HCT116 (cell line): ENCODE measurements around the gene PEX12. TPM values are rescaled to one million over a fixed set of nuclear protein-coding genes. Genes with fewer than 3 reads are reported as not detected.

Experiments used
- ATAC-seq: fragments of 200-7000 bp; cut with Tn5 transposase; 2 replicates; pipeline ENCODE4 v1.9.1; 2020; ENCODE audit warnings: mild to moderate bottlenecking, moderate library complexity
- BruUV-seq: library from RNA; stranded (reverse); fragments of 400-500 nt; replicated peaks from 2 replicates; lab custom pipeline; 2021; lab: Mats Ljungman, UMichigan
- CTCF ChIA-PET: fragments of 300-600 bp; sonication (Branson Sonifier 250); formaldehyde crosslinking; loops from one replicate; lab custom pipeline; 2021; ENCODE audit warnings: antibody characterized with exemption; lab: Charles Lee
- POLR2A ChIA-PET: fragments of 300-600, 350-600 bp; sonication (Branson Sonifier 250); formaldehyde crosslinking; loops from one replicate; lab custom pipeline; 2021; ENCODE audit warnings: antibody characterized with exemption; lab: Charles Lee
- RAD21 ChIA-PET, 2 experiments: fragments of 300-600 bp; sonication (Branson Sonifier 250); formaldehyde crosslinking; loops; one replicate each; lab custom pipeline; 2023; ENCODE audit warnings: low total read pairs in 2 of 2; ENCODE audit not compliant: uncharacterized antibody in 2 of 2, unreplicated experiment in 2 of 2, low non-redundant PET in 1 of 2; lab: Charles Lee
- DNase-seq: peaks from one replicate; pipeline ENCODE4 v3.0.0-alpha.2; 2010; ENCODE audit warnings: low read depth, low spot score
- H2AFZ ChIP-seq: fragments of 200-600 bp; shearing (Covaris generic), sonication (generic); 2 replicates; pipeline ENCODE4 v1.6.1; 2017; ENCODE audit warnings: low read depth, mixed run types, mixed read lengths, antibody characterized with exemption, low read length; ENCODE audit not compliant: poor library complexity, severe bottlenecking
- H3K27ac ChIP-seq: 2 replicates; pipeline ENCODE4 v1.5.1; 2012; ENCODE audit warnings: low read depth, low read length
- H3K27me3 ChIP-seq: fragments of 200-600 bp; sonication (generic); 2 replicates; pipeline ENCODE4 v1.6.1; 2016; ENCODE audit warnings: mixed run types, low read length, mixed read lengths; ENCODE audit not compliant: insufficient read depth
- H3K36me3 ChIP-seq, 2 experiments: fragments of 200-500 bp in 1 of 2; fragments of 200-600 bp in 1 of 2; sonication (Bioruptor generic) in 1 of 2; sonication (generic) in 1 of 2; 2 replicates each; pipeline versions ENCODE4 v1.5.1 to v1.6.1; 2014 to 2016; ENCODE audit warnings: low read length in 2 of 2, inconsistent platforms in 1 of 2, mixed read lengths in 1 of 2, mixed run types in 1 of 2; ENCODE audit not compliant: insufficient read depth in 2 of 2, control insufficient read depth in 1 of 2
- H3K4me1 ChIP-seq, 2 experiments: fragments of 200-600 bp in 1 of 2; sonication (generic) in 1 of 2; 2 replicates each; pipeline versions ENCODE4 v1.5.1 to v1.6.1; 2012 to 2017; ENCODE audit warnings: low read length in 2 of 2, inconsistent platforms in 1 of 2, mild to moderate bottlenecking in 1 of 2, mixed read lengths in 1 of 2, mixed run types in 1 of 2, moderate library complexity in 1 of 2; ENCODE audit not compliant: insufficient read depth in 2 of 2, control insufficient read depth in 1 of 2
- H3K4me2 ChIP-seq: fragments of 200-600 bp; sonication (generic); 2 replicates; pipeline ENCODE4 v1.6.1; 2017; ENCODE audit warnings: mixed run types, low read length, mixed read lengths
- H3K4me3 ChIP-seq, 2 experiments: fragments of 200-600 bp in 1 of 2; sonication (generic) in 1 of 2; replicated peaks in 1 of 2; 2 replicates each; pipeline ENCODE4 v1.5.1; 2011 to 2016; ENCODE audit warnings: low read length in 2 of 2, control low read depth in 1 of 2, low read depth in 1 of 2, mild to moderate bottlenecking in 1 of 2, mixed read lengths in 1 of 2, mixed run types in 1 of 2
- H3K79me2 ChIP-seq: fragments of 200-600 bp; sonication (generic); 2 replicates; pipeline ENCODE4 v1.6.1; 2017; ENCODE audit warnings: mild to moderate bottlenecking, mixed run types, low read length, moderate library complexity, mixed read lengths; ENCODE audit not compliant: insufficient read depth
- H3K9ac ChIP-seq: fragments of 200-600 bp; sonication (generic); 2 replicates; pipeline ENCODE4 v1.6.1; 2016; ENCODE audit warnings: low read length, mixed read lengths
- H3K9me2 ChIP-seq: fragments of 200-600 bp; sonication (generic), shearing (Covaris generic); 2 replicates; pipeline ENCODE4 v1.6.1; 2017; ENCODE audit warnings: mixed run types, mild to moderate bottlenecking, moderate library complexity; ENCODE audit not compliant: insufficient read depth
- H3K9me3 ChIP-seq, 2 experiments: fragments of 200-500 bp in 1 of 2; fragments of 200-600 bp in 1 of 2; sonication (Bioruptor generic) in 1 of 2; sonication (generic) in 1 of 2; 2 replicates each; pipeline ENCODE4 v1.6.1; 2014 to 2017; ENCODE audit warnings: low read length in 2 of 2, mixed read lengths in 2 of 2, inconsistent platforms in 1 of 2, low read depth in 1 of 2, mild to moderate bottlenecking in 1 of 2, mixed run types in 1 of 2, moderate library complexity in 1 of 2; ENCODE audit not compliant: control insufficient read depth in 1 of 2, insufficient read depth in 1 of 2
- H4K20me1 ChIP-seq: fragments of 200-600 bp; sonication (generic), shearing (Covaris generic); 2 replicates; pipeline ENCODE4 v1.6.1; 2017; ENCODE audit warnings: mixed run types, mild to moderate bottlenecking, moderate library complexity; ENCODE audit not compliant: insufficient read depth
- ATF3 ChIP-seq: IDR thresholded peaks from 2 replicates; pipeline ENCODE4 v1.6.1; 2012
- CBX3 ChIP-seq: IDR thresholded peaks from 2 replicates; pipeline ENCODE4 v1.6.1; 2012; ENCODE audit warnings: low read depth
- CEBPB ChIP-seq: IDR thresholded peaks from 2 replicates; pipeline ENCODE4 v1.6.1; 2012; ENCODE audit warnings: low read depth
- CTCF ChIP-seq, 3 experiments: fragments of 200-600 bp in 1 of 3; sonication (generic) in 1 of 3; IDR thresholded peaks in 2 of 3; conservative IDR thresholded peaks in 1 of 3; 2 replicates each; pipeline ENCODE4 v1.5.1; 2012 to 2017; ENCODE audit warnings: low read depth in 2 of 3, low read length in 2 of 3, antibody characterized with exemption in 1 of 3, borderline replicate concordance in 1 of 3, control low read depth in 1 of 3, mild to moderate bottlenecking in 1 of 3, mixed read lengths in 1 of 3, mixed run types in 1 of 3, moderate library complexity in 1 of 3; ENCODE audit not compliant: insufficient read depth in 1 of 3
- ELF1 ChIP-seq: IDR thresholded peaks from 2 replicates; pipeline ENCODE4 v1.6.1; 2012; ENCODE audit warnings: low read depth, borderline replicate concordance
- EZH2 ChIP-seq: fragments of 200-600 bp; sonication (generic); IDR thresholded peaks from 2 replicates; pipeline ENCODE4 v1.6.1; 2017; ENCODE audit warnings: antibody characterized with exemption, mixed run types
- EZH2phosphoT487 ChIP-seq: fragments of 200-600 bp; IDR thresholded peaks from 2 replicates; pipeline ENCODE4 v1.6.1; 2018; ENCODE audit warnings: antibody characterized with exemption, borderline replicate concordance
- FOSL1 ChIP-seq: IDR thresholded peaks from 2 replicates; pipeline ENCODE4 v1.6.1; 2012; ENCODE audit warnings: low read depth
- JUND ChIP-seq: IDR thresholded peaks from 2 replicates; pipeline ENCODE4 v1.6.1; 2012
- POLR2A ChIP-seq: IDR thresholded peaks from 2 replicates; pipeline ENCODE4 v1.7.0; 2011; ENCODE audit warnings: borderline replicate concordance; ENCODE audit not compliant: insufficient read depth, insufficient read length; ENCODE audit errors: extremely low read depth
- POLR2AphosphoS5 ChIP-seq: IDR thresholded peaks from 2 replicates; pipeline ENCODE4 v1.6.1; 2011; ENCODE audit warnings: mild to moderate bottlenecking, low read depth, low read length, moderate library complexity
- RAD21 ChIP-seq: IDR thresholded peaks from 2 replicates; pipeline ENCODE4 v1.6.1; 2012; ENCODE audit warnings: low read depth, mild to moderate bottlenecking
- SP1 ChIP-seq: IDR thresholded peaks from 2 replicates; pipeline ENCODE4 v1.6.1; 2012; ENCODE audit warnings: low read depth
- TCF7L2 ChIP-seq: IDR thresholded peaks from 2 replicates; pipeline ENCODE4 v1.7.0; 2011; ENCODE audit warnings: borderline replicate concordance, inconsistent platforms; ENCODE audit not compliant: insufficient read depth, insufficient read length; ENCODE audit errors: extremely low read depth
- YY1 ChIP-seq: IDR thresholded peaks from 2 replicates; pipeline ENCODE4 v1.6.1; 2011; ENCODE audit warnings: low read length, low read depth, moderate library complexity, mild to moderate bottlenecking; ENCODE audit not compliant: insufficient replicate concordance; ENCODE audit errors: extremely low read depth
- ZFX ChIP-seq: fragments of 450-650 bp; IDR thresholded peaks from 2 replicates; pipeline ENCODE4 v1.6.1; 2017
- ZNF274 ChIP-seq: fragments of 200-500 bp; sonication (Bioruptor generic); IDR thresholded peaks from 2 replicates; pipeline ENCODE4 v1.6.1; 2014; ENCODE audit warnings: mild to moderate bottlenecking, low read depth, low read length, inconsistent platforms
- intact Hi-C: fragments of 100-400 bp; cut with micrococcal nuclease; formaldehyde crosslinking; loops from 2 replicates; pipeline ENCODE4 v1.10.0; 2022
- total RNA-seq: library from RNA; stranded (reverse); gene quantifications from one replicate; pipeline ENCODE4 v1.2.1, GENCODE V29; 2021; ENCODE audit not compliant: unreplicated experiment
- TF ChIP-seq, protein P1 (sequence below): IDR thresholded peaks from 2 replicates; pipeline ENCODE4 v1.6.1; 2012; ENCODE audit warnings: low read depth
- TF ChIP-seq, protein P2 (sequence below): IDR thresholded peaks from 2 replicates; pipeline ENCODE4 v1.6.1; 2011; ENCODE audit warnings: mild to moderate bottlenecking, low read length, moderate library complexity; ENCODE audit not compliant: insufficient replicate concordance; ENCODE audit errors: extremely low read depth
- TF ChIP-seq, protein P3 (sequence below): IDR thresholded peaks from 2 replicates; pipeline ENCODE4 v1.6.1; 2012

PEX12 gene
- total RNA-seq, 1 experiment from 2014 or later, result 5.0 TPM

DNA sequence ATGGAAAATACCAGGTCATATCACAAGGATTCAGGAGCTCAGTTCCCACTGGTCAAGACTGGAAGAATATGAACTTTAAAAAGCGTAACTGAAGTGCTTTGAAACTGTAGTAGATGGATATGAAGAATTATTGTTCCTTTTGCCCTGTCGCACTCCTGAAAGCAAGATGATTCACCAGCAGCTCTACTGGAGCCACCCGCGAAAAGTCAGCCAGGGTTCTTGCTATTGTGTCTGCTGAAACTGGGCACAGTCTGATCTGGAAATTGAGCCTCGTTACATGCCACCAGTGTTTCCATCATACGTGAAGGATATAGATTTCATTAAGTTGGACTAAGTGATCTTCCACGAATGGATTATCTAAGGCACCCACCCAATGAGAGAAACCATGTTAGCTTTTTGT, 25.3 kb upstream of the PEX12 start:
- no peaks in the 10 kb centered on the region for H3K4me1 ChIP-seq
- TF ChIP-seq, protein P1, sequence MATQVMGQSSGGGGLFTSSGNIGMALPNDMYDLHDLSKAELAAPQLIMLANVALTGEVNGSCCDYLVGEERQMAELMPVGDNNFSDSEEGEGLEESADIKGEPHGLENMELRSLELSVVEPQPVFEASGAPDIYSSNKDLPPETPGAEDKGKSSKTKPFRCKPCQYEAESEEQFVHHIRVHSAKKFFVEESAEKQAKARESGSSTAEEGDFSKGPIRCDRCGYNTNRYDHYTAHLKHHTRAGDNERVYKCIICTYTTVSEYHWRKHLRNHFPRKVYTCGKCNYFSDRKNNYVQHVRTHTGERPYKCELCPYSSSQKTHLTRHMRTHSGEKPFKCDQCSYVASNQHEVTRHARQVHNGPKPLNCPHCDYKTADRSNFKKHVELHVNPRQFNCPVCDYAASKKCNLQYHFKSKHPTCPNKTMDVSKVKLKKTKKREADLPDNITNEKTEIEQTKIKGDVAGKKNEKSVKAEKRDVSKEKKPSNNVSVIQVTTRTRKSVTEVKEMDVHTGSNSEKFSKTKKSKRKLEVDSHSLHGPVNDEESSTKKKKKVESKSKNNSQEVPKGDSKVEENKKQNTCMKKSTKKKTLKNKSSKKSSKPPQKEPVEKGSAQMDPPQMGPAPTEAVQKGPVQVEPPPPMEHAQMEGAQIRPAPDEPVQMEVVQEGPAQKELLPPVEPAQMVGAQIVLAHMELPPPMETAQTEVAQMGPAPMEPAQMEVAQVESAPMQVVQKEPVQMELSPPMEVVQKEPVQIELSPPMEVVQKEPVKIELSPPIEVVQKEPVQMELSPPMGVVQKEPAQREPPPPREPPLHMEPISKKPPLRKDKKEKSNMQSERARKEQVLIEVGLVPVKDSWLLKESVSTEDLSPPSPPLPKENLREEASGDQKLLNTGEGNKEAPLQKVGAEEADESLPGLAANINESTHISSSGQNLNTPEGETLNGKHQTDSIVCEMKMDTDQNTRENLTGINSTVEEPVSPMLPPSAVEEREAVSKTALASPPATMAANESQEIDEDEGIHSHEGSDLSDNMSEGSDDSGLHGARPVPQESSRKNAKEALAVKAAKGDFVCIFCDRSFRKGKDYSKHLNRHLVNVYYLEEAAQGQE, result no peak
- TF ChIP-seq, protein P2, sequence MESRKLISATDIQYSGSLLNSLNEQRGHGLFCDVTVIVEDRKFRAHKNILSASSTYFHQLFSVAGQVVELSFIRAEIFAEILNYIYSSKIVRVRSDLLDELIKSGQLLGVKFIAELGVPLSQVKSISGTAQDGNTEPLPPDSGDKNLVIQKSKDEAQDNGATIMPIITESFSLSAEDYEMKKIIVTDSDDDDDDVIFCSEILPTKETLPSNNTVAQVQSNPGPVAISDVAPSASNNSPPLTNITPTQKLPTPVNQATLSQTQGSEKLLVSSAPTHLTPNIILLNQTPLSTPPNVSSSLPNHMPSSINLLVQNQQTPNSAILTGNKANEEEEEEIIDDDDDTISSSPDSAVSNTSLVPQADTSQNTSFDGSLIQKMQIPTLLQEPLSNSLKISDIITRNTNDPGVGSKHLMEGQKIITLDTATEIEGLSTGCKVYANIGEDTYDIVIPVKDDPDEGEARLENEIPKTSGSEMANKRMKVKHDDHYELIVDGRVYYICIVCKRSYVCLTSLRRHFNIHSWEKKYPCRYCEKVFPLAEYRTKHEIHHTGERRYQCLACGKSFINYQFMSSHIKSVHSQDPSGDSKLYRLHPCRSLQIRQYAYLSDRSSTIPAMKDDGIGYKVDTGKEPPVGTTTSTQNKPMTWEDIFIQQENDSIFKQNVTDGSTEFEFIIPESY, result no peak
- TF ChIP-seq RAD21 (no peak), ZFX (no peak), ATF3 (no peak), FOSL1 (no peak), ZNF274 (no peak), CTCF (IDR thresholded peaks at IDR 0.05 in 2 of 3, conservative IDR thresholded peaks at IDR 0.05 in 1 of 3; ENCODE audit: borderline replicate concordance in 1 of 3, insufficient read depth in 1 of 3, low read depth in 2 of 3, low read length in 2 of 3) (no peak), EZH2 (no peak), TCF7L2 (no peak), POLR2AphosphoS5 (no peak), CEBPB (no peak), SP1 (no peak), JUND (no peak), YY1 (no peak), CBX3 (no peak), ELF1 (no peak), POLR2A (no peak), EZH2phosphoT487 (no peak)
- TF ChIP-seq, protein P3, sequence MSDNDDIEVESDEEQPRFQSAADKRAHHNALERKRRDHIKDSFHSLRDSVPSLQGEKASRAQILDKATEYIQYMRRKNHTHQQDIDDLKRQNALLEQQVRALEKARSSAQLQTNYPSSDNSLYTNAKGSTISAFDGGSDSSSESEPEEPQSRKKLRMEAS, result no peak
- ATAC-seq, result no peak
- intact Hi-C loops, result no loop called here
- RAD21 ChIA-PET, result no interaction called here
- H3K4me3 ChIP-seq, result no peak overlapping the region
- BruUV-seq, result no TSS peak
- H3K27me3 ChIP-seq, result no peaks in the 10 kb centered on the region
- POLR2A ChIA-PET, result interaction anchor here (1.2 kb wide), 1 partner anchor 13 kb away, joined by 3 read pairs; no protein-coding TSS in a partner anchor
- H3K79me2 ChIP-seq, result peaks cover 41% of the 10 kb centered on the region
- CTCF ChIA-PET, result interaction anchor here (1.4 kb wide), 1 partner anchor 8 kb away, joined by 3 read pairs; no protein-coding TSS in a partner anchor
- no peaks in the 10 kb centered on the region for H3K9me2 ChIP-seq
- H3K9ac ChIP-seq, result no peak overlapping the region
- no peaks in the 10 kb centered on the region for H3K9me3 ChIP-seq
- no peak overlapping the region for H3K27ac ChIP-seq
- DNase-seq, result no peak
- no peaks in the 10 kb centered on the region for H4K20me1 ChIP-seq
- H3K36me3 ChIP-seq, result peaks cover 43 to 56% of the 10 kb centered on the region in 2 experiments
- H3K4me2 ChIP-seq, result no peak overlapping the region
- no peak overlapping the region for H2AFZ ChIP-seq
